OCI-M1 (cell line): ENCODE results near the gene GOT1.
A peak's percentile ranks its signal among the peaks of the same experiment; 100 is the strongest.

ENCODE experiments used
- DNase-seq: peaks from one replicate; lab custom pipeline; 2025; lab: John Stamatoyannopoulos, UW

The GOT1 gene

GRCh38 chr10:99395750-99396445, 34.5 kb downstream of the GOT1 start:
- DNase-seq = peak; percentile 30

- no peak for DNase-seq
Observed at GRCh38 chr10:99394761-99395386, 35.5 kb downstream of the GOT1 start.

GRCh38 chr10:99394256-99394655, 36.2 kb downstream of the GOT1 start:
- no peak for DNase-seq

- DNase-seq = no peak
Observed at GRCh38 chr10:99393683-99394082, 36.7 kb downstream of the GOT1 start.

- no peak for DNase-seq
Observed at GRCh38 chr10:99393036-99393435, 37.4 kb downstream of the GOT1 start.

GRCh38 chr10:99391346-99391745, 39.1 kb downstream of the GOT1 start:
- DNase-seq = no peak

GRCh38 chr10:99389729-99390480, 40.5 kb downstream of the GOT1 start:
- DNase-seq = no peak

GRCh38 chr10:99387541-99387940, 42.9 kb downstream of the GOT1 start:
- no peak for DNase-seq

- DNase-seq = no peak
Observed at GRCh38 chr10:99387071-99387470, 43.4 kb downstream of the GOT1 start.

- DNase-seq = no peak
Observed at GRCh38 chr10:99382176-99382575, 48.2 kb downstream of the GOT1 start.

GRCh38 chr10:99375426-99375825, 55.0 kb downstream of the GOT1 start:
- DNase-seq = no peak

- DNase-seq = no peak
Observed at GRCh38 chr10:99374972-99375371, 55.5 kb downstream of the GOT1 start.

GRCh38 chr10:99374526-99374925, 55.9 kb downstream of the GOT1 start:
- DNase-seq = no peak

GRCh38 chr10:99372546-99373271, 57.7 kb downstream of the GOT1 start:
- peak; percentile 37 for DNase-seq

GRCh38 chr10:99370993-99371392, 59.4 kb downstream of the GOT1 start:
- DNase-seq = peak; percentile 74

- DNase-seq = no peak
Observed at GRCh38 chr10:99369551-99369950, 60.9 kb downstream of the GOT1 start.

- DNase-seq = no peak
Observed at GRCh38 chr10:99369126-99369525, 61.3 kb downstream of the GOT1 start.

- no peak for DNase-seq
Observed at GRCh38 chr10:99368646-99369045, 61.8 kb downstream of the GOT1 start.

- DNase-seq = peak; percentile 62
Observed at GRCh38 chr10:99366666-99367065, 63.8 kb downstream of the GOT1 start.

GRCh38 chr10:99365736-99366135, 64.7 kb downstream of the GOT1 start:
- no peak for DNase-seq

- no peak for DNase-seq
Observed at GRCh38 chr10:99365311-99365710, 65.1 kb downstream of the GOT1 start.

- DNase-seq = no peak
Observed at GRCh38 chr10:99364125-99364524, 66.3 kb downstream of the GOT1 start.
